T-helper 1 cell (primary cell): ENCODE measurements around the gene DXO.
"Not testable (repeated sequence)": the region's sequence is repeated elsewhere in the genome, so short reads cannot be mapped to it uniquely, and the experiment has no call there.

ENCODE experiments used
- DNase-seq, 5 donors: peaks; one replicate each; pipeline ENCODE4 v3.0.0-alpha.2; 2012 to 2020

Gene DXO

DNA sequence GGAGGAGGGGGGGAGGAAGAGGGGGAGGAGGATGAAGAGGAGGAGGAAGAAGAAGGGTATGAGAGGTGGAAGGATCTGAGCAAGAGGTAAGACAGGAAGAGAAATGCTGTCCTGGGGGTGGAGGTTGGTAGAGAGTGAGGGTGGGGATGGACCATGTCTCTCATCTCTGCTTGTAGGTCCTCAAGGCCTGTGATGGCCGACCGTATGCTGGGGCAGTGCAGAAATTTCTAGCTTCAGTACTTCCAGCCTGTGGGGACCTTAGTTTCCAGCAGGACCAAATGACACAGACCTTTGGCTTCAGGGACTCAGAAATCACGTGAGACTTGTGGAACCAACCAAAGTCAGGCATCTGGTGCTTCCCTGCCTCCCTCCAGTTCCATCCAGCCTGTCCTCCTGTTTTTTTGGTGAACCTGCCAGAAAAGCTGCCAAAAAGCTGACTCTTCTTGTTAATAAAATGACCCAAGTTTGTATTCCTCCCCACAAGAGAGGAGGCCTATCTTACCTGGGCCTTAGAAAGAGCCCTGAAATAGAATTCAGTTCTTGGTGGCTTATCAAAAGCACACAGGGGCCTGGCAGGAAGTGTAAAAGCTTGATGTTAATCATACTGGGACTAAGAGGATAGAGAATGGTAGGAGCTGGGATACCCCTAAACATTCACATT is 7.4 kb upstream of the DXO start:
- DNase-seq, result no peak

DNA sequence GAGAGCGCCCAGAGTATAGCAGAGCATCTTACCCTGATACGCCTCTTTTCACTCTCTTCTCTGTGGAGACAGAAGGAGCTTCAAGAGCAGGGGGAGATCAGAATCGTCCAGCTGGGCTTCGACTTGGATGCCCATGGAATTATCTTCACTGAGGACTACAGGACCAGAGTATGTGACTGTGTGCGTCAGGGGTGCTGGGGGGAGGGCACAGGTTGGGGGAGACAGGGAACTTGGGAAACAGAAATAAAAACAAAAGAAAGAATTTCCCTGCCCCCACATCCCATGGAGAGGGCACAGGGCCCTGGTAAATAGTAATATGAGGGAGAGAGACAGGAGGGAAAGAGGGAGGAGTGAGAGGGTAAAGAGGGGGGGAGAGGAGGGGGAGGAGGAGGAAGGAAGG is 6.9 kb upstream of the DXO start:
- DNase-seq, result no peak

DNA sequence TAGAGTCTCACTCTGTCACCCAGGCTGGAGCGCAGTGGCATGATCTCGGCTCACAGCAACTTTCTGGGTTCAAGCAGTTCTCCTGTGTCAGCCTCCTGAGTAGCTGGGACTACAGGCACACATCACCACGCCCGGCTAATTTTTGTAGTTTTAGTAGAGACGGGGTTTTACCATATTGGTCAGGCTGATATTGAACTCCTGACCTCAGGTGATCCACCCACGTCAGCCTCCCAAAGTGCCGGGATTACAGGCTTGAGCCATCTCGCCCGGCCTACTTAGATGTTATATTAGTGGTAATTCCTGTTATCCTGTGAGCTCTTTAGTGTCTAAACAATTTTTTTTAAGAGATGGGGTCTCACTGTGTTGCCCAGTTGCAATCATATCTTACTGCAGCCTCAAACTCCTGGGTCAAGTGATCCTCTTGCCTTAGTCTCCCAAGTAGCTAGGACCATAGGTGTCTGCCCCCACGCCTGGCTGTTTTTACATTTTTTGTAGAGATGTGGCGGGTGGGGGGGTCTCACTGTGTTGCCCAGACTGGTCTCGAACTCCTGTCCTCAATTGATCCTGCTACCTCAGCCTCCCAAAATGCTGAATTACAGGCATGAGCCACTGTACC is 6.0 kb upstream of the DXO start:
- no peak for DNase-seq

DNA sequence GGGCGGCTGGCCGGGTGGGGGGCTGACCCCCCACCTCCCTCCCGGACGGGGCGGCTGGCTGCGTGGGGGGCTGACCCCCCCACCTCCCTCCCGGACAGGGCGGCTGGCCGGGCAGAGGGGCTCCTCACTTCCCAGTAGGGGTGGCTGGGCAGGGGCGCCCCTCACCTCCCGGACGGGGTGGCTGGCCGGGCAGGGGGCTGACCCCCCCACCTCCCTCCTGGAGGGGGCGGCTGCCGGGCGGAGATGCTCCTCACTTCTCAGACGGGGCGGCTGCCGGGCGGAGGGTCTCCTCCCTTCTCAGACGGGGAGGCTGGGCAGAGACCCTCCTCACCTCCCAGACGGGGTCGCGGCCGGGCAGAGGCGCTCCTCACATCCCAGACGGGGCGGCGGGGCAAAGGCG is 4.1 kb upstream of the DXO start:
- not testable (repeated sequence) for DNase-seq

DNA sequence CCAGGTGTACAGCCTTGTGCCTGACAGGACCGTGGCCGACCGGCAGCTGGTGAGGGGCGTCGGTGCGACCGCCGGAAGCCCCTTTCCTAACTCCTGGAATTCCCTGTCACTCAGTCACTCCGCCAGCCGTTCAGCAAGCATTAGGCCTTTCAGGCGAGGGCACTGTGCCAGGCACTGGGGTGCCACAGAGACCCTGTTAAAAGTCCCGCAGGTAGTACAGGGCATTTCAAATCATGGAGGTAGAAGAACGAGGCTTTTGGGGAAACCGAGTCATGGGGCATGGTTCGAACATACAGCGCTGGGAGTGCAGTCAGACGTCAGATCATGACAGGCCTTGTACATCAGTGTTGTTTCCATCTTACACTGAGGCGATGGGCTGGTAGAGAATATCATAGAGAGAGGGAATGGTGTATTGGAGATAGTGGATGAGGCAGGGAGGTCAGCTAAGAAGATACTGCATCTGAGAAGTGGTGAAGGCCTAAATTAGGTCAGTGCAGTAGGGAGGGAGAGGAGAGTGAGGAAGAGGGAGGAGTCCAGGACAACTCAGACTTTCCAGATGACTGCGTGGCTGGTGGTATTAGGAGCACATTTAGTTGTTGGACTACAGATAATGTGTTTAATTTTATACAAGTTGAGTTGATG is 892 bp upstream of the DXO start:
- DNase-seq, result no peak

DNA sequence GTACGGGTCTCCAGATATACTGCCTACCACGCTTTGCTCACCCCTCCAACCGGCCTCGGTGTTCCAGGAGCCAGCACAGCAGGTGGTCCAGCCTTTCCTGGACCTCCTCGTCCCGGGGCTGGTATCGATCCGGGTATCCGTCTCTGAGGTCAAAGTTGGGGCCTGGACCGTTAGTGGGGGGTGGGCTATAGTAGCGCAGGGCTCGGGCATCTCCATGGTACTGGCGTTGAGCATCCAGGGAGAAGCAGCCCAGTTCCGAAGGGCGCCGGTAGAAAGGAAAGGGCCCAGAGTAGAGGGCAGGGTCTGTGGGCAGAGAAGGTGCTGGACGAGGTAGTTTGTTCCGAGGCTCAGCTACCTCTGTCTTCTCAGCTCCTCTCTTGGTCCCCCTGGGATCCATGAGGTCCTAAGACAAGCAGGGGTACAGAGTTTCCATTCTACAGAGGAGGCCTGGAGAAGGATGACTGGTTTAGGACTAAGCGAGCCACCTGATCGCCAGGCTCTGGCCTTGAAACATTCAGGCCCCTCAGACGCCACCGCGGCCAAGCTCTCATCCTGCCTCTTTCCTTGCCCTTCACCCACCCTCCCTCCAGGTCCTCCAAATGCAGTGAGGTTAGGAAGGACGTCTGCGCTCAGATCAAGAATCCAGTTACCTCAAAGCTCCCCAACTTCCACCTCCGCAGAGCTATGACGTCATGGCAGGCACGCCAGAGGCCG is 502 bp downstream of the DXO start:
- DNase-seq, result no peak

DNA sequence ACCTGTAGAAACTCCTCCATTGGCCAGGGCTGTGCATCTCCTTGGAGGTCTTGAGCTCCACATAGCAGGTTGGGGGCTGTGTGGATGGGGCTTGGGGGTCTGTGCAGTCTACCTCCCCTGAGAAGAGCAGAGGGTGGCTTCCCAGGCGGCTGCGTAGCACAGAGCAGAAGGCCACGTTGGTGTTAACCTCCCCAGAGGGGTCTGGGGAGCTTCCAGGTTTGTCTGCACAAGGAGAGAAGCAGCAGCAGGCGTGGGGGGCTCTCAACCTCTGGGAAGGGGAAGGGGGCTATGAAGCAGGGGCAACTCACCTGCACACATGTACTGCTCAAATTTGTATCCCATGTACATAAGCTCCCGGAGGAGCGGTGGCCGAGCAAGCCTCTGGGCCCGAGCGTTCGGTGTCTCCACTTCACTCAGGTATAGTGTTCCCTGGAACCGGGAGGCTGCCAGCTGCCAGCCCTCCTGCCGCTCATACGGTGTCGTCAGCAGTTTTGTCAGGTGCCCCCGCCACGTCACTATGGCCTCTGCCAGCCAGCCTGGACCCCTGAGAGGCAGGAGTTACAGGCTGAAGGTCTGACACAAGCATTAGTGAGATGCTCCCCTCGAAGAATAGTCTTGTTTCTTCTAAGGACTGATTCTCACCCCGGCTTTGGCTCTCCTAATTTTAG is 1.2 kb downstream of the DXO start:
- no peak for DNase-seq

DNA sequence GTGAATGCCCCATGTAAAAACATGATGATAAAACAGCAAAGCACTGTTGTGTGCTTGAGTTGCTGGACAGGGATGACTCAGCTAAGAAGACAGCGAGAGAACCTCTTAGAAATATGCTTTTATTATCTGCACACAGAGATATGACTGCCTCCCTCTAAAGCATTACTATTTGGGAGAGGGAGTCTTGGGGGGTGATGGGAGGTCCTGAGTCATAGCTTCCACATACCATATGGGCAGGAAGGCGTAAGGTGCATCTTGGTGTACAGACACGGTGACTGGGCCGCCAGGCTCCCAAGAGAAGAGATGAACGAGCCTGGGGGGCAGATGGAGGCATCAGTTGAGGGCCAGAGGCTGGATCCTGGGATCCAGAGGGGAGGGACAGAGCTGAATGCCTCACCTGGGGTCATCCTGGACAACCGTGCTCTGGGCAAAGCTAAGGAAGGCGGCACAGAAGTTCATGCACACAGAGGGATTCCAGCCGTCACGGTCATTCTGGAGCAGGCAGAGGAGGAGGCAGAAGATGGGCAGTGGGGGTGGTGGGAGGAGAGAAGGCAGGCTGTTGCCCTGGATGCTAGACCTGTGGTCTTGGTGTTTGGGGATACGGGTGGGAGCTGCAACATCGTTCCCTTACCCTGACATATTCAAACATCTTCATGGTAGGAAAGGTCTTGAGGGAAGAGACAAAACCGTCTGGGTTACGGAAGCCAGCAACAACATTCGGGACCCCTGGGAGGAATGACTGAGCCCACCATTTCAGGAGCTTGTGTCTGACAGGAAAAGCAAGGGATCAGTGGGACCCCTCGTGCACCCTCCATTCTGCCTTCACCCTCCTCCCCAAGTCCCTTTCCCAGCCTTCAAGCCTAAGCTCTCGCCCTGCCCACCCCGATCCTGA is 2.0 kb downstream of the DXO start:
- DNase-seq, result no peak

DNA sequence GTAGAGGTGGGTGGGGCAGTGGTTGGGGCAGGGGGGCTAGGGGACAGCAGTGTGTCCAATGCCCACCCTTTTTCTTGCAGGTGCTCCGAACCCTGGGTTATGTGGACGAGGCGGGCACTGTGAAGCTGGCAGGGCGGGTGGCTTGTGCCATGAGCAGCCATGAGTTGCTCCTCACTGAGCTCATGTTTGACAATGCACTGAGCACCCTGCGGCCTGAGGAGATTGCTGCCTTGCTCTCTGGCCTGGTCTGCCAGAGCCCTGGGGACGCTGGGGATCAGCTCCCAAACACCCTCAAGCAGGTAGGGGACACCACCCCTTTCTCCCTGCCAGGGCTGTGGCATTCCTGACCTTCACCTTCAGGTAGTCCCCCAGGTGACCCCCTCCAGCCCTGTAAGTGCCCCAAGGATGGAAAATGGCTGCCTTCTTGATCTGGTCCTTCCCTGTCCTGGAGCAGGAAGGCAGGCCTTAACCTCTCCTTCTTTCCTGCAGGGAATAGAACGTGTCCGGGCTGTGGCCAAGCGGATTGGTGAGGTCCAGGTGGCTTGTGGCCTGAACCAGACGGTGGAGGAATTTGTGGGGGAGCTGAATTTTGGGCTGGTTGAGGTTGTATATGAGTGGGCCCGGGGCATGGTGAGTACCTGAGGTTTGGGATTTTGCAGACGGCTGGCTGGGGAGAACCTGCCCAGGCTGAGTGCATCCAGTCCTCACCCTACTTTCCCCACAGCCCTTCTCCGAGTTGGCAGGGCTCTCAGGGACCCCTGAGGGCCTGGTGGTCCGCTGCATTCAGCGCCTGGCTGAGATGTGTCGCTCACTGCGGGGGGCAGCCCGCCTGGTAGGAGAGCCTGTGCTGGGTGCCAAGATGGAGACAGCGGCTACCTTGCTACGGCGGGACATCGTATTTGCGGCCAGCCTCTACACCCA is 2.9 kb downstream of the DXO start:
- no peak for DNase-seq

DNA sequence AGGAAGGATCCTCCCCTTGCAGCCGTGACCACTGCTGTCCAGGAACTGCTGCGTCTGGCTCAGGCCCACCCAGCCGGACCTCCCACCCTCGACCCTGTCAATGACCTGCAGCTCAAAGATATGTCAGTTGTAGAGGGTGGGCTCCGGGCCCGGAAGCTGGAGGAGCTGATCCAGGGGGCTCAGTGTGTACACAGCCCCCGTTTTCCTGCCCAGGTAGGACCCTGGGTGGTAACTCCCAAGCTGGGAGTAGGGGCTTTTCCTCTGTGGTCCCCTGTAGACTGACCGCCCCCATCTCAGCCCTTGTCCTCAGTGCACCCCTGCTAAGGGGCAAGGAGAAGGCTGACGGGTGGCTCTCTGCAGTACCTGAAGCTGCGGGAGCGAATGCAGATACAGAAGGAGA is 3.6 kb downstream of the DXO start:
- no peak for DNase-seq

DNA sequence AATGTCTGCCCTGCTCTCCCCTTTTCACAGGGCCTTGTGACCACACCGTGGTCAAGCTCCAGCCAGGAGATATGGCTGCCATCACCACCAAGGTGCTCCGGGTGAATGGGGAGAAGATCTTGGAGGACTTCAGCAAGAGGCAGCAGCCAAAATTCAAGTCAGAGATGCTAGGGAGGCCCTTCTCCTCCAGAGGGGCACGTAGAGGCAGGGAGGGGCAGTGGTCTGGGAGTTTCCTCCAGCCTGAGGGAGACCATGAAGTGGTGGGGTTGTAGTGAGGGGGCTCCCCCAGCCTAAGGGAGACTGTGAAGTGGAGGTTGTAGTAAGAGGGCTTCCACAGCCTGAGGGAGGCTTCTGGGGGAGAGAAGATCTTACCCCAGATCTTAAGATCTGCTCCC is 4.0 kb downstream of the DXO start:
- DNase-seq, result no peak

DNA sequence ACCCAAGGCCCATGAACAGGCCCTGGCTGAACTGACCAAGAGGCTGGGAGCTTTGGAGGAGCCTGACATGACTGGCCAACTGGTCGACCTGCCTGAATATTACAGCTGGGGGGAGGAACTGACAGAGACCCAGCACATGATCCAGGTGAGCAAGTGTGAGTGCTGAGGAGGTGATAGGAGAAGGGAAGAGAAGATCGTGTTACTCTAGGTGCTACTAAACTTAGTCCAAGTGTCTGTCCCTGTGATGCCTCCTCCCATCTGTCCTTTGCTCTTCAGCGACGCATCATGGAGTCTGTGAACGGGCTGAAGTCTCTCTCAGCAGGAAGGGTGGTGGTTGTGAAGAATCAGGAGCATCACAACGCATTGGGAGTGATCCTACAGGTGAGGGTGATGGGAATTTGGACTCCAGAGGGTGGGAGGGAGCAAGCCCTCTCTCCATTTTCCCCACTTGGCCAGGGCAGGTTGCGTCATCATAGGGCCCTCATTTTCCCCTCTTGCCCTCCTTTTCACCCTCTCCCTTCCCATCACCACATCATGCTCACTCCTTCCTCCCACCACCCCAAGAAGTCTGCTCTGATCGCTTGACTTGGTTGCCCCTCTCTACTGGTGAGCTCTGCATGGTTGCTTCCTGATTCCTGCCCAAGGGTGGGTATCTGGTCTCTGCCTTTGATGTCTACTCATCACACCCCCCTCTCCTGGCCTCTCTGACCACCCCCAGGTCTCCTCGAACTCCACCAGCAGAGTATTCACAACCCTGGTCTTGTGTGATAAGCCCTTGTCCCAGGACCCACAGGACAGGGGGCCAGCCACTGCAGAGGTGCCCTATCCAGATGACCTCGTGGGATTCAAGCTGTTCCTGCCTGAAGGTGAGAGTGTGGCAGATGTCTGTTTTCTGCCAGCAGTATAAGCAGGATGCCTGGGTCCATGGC is 4.7 kb downstream of the DXO start:
- no peak for DNase-seq

DNA sequence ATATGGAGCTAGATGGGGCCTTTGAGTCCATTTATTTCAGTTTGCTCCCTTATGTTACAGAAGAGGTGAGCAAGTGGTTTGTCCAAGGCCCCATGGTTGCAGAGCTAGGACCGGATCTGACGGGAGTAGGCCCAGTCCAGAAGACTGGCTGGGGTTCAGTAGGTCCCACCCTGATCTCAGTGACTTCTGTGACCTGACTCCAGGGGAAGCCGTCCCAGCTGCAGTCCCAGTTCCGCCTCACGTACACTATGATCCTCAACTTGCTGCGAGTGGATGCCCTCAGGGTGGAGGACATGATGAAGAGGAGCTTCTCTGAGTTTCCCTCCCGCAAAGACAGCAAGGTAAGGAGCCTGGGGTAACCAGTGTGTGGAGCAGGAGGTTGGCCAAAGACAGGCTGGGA is 5.4 kb downstream of the DXO start:
- DNase-seq, result no peak

DNA sequence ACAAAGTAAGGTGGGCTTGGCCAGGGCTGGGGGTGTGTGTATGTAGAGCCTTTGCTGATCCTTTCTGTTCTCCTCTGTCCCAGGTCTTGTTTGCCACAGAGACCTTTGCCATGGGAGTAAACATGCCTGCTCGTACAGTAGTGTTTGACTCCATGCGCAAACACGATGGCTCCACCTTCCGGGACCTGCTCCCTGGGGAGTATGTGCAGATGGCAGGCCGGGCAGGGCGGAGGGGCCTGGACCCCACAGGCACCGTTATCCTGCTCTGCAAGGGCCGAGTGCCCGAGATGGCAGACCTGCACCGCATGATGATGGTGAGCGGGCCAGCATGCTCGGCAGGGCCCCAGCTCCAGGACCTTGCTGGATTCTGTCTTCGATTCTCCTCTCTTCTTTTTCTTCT is 6.2 kb downstream of the DXO start:
- no peak for DNase-seq

DNA sequence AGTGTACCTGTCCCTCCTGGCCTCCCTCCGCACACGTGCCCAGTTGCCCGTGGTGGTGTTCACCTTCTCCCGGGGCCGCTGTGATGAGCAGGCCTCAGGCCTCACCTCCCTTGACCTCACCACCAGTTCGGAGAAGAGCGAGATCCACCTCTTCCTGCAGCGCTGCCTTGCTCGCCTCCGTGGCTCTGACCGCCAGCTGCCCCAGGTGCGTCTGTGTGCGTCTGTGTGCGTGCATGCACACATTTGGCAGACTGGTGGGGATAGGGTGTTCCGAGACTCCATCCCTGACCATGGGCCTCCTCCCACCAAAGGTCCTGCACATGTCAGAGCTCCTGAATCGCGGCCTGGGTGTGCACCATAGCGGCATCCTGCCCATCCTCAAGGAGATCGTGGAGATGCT is 8.0 kb downstream of the DXO start:
- DNase-seq, result no peak

DNA sequence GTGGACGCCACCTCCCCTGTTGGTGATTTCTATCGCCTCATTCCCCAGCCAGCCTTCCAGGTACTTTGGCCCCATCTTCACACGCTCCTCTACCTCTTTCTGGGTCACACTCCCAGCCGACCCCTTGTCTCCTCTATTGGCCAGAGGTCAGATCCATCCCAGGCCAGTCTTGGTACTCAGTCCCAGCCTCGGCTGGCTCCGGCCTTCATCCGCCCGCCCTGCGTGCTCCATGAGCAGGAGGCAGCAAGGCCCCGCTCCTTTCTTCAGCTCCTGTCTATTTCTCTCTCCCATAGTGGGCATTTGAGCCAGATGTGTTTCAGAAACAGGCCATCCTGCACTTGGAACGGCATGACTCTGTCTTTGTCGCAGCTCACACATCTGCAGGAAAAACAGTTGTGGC is 10.3 kb downstream of the DXO start:
- DNase-seq, result no peak

DNA sequence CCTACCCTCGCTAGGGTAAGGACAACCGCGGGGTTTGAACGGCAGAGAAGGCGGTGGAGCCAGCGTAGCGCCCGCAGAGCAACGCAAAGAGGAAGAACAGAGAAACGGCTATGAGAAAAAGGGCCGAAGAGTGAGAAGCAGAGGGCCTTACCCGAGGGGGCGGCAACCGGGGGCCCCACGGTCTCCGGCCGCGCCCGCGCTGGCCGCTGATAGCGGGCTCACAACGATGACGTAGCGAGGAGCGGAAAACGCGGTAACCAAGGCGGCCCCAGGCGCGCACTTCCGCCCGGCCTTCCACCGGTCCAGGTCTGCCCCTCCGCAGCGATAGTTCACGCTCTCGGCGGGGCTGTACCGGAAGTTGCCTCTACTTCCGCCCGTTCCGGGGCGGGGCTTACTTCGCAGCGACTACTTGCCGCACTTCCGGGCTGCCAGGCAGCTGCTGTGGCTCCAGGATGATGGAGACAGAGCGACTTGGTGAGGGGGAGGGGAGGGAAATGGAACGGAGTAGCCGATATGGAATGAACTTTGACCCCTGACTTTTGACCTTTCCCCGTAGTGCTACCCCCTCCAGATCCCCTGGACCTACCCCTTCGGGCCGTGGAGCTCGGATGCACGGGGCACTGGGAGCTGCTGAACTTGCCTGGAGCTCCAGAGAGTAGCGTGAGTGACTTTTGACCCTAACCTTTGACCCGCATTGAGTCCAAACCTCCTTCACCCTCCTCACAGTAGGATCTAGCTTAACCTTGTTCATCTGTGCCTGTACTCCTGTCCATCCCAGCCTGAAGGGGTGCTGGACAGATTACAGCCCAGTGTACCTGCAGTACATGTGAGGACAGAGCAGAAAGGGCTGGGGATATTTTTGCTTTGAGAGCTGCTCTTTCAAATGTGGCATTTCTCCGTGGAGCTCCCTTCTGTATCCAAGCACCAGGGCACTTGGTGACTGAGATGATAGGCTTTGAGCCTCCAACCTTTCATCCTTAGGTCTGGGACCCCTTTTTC is 12.9 kb downstream of the DXO start, which contains the start of the genes NELFE and SKIC2:
Gene NELFE, minus strand, starts transcription at position 231 of the 999 bp plus-strand sequence. CDS start 525 bp downstream, outside the sequence.
Gene SKIC2, plus strand, starts transcription at position 435 of the 999 bp plus-strand sequence. Its CDS starts 18 bp downstream, at position 453.
- DNase-seq, result peak; percentile 95 to 100 (median 97)

DNA sequence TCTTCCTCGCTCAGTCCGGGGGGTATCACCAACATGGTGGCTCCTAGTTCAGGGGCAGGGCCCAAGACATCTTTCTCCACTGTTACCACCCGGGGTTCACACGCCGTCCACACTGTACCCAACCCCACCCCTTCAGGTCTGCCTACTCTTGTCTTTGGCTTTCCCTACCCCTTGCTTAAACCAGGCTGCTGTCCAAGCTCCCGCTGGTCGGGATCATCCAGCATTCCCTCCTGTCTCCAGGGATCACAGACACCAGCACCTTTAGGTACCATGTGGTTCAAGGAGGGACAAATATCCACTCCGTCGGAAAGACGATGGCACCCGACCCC is 13.6 kb downstream of the DXO start:
- DNase-seq, result no peak
